ENCODE measurements around the gene UBE2V1.

UBE2V1 gene

DNA sequence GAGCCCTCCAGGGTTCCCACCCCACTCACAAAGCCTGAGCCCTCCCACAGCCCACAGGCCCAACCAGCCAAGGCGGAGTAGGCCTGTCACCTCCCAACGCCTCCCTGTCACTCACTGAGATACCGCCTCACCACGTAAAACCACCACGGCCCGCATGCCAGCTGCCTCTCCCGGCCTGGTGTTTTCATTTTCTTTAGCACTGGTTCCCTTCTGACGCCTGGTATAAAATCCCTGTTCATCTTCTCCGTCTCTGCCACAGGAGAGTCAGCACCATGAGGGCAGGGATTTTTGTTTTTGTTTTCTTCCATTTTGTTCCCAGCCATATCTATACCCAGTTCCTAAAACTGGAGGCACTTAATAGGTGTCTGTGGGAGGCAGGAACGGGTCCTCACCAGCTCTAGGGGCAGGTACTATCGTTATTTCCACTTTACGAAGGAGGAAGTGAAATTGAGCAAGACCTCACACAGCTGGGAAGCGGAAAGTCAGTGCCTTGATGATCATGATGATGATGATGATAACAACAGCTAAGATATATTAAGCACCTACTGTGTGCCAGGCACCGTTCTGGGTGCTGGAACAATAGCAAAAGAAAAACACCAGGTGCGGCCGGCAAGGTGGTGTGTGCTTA lies 71.6 kb downstream of the UBE2V1 start:
- DNase-seq, result peak; percentile 28

DNA sequence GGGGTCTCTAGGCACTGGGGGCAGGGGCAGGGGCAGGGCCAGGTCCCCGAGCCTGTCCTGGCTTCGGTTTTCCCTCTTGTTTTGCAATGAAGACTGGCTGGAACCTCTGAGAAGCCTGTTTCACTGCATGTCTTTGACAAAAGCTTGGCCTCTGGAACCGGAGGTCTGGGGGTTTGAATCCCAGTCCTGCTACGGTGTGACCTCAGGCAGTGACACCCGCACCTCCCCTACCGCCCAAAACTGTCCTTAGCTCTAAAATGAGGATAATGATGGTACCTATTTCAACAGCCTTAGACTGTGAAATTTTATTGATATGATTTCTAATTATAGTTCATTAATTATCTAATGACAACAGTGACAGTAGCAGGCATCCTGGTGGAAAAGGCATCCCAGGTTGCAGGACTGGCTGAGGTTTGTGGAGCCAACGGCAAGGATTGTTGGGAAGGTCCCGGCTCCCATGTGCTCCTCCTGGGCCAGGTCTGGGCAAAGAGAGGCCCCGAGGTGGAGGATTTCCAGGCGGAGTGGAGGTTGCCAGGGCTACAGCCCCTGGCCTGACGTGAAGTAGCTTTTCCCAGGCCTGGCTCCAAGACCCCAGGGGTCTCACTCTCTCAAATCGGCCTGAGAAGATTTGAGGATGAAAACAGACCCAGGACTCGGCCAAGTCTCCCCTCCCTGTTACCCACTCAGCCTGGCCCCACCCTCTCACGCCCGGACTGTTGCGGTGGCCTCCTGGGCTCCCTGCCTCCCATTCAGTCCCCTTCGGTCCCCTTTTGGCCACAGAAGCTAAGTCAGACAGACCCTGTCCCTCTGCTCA lies 72.3 kb downstream of the UBE2V1 start:
- no peak for DNase-seq

DNA sequence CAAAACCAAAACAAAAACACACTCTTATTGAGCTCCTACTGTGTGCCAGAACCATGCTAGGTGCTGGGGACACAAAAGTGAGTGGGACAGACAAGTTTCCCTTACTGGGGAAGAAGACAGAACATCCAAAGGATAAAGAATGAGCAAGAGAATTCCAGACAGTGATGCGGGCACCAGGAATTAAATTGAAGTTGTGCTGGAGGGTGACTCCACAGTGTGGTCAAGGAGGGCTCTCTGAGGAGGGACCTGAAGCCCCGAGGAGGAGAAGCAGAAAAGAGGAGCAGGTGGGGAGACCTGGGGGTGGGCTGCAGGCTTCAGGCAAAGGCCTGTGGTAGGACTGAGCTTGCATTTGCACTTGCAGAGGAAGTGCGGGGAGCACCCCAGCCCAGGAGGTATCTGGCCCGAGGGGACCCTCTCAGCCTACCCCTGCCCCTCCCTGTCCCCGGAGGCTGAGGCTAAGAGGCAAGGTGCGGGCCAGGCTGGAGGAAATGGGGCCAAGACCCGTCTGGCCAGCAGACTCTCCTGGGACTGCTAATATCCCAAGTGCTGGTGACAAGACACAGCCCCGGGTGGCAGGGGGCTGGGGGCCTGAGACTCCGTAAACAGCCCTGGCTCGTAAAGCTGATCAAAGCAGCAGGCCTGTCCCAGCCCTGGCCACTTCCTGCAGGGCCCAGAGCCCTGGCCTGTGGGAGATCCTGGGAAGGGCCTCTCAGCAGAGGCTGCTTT lies 73.1 kb downstream of the UBE2V1 start:
- peak; percentile 30 for DNase-seq

DNA sequence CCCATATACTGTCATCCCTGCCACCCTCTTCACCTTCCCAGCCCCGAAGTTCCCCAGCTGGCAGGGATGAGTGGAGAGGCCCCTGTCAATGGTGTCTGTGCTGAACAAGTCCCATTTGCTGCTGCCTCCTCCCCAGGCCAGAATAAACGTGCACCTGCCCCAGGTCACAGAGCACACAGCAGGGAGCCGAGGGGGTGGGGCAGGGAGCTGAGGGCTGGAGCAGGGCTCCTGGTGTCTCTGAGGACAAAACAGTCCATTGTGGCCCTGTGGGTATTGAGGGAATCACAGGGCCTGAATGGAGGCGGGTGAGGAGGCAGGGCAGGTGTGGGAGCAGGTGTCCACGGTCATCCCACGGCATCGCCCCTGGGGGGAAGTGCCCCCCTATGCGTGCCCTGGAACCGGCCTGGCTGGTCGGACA lies 74.4 kb downstream of the UBE2V1 start:
- DNase-seq, result no peak

DNA sequence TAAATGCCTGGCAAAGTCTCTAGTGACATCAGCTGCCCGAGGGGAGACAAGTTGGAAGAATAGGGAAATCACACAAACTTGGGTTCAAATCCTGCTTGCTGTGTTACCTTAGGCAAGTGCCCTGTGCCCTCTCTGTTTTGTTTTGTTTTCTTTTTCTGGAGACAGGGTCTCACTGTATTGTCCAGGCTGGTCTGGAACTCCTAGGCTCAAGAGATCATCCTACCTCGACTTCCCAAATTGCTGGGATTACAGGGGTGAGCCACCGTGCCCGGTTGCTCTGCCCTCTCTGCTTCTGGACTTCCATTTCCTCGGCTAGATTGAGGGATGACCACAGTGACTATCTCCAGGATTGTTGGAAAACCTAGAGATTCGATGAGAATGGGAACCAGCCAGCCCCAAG lies 74.8 kb downstream of the UBE2V1 start:
- DNase-seq, result no peak

DNA sequence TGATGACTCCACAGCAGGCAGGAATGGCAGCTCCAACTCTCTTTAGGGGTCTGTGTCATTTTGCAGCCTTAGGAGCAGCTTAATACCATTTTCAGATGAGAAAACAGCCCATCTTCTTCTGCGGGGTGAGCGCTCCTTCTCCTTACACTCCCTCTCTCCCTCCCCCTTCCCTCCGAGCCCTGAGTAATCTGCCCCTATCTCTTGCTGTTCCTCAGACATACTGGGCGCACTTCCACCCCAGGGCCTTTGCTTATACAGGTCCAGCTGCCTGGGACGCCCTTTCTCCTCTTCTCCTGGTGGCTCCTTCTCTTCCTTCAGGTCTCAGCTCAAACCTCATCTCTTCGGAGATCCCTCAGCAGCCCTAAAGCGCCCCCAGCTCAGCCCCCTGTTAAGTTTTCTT lies 75.4 kb downstream of the UBE2V1 start:
- no peak for DNase-seq

DNA sequence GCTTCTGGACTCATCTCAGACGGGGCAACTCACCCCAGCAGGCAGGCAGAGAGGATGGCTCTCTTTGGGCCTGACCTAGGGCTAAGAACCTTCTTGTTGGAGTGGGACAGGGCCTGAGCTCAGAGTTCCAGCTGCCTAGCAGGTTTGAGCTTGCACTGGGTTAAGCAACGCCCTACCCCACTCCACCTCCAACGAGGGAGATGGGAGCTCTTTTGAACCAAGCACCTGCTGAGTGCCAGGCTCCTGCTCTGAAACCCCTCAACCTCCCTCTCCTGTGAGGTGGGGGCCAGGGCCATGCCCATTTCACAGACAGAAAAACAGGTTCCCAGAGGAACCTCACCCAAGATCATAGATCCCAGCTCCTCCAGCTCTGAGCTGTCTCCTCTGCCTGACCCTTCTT lies 75.8 kb downstream of the UBE2V1 start:
- DNase-seq, result no peak

DNA sequence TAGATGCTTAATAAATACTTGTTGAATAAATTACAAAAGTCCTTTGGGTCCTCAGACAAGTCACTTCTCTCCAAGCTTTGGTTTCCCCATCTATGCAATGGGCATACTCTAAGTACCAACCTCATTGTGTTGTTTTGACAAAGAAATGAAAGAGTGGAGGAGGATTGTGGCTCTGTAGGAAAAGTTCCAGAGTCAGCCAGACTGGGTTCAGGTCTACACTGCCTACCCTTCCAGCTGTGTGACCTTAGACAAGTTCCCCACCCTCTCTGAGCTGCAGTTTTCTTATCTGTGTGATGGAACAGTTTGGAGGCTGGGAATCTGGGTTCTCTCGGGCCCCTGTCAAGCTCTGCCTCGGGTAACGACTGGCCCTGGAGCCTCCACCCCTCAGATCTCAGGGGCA lies 76.2 kb downstream of the UBE2V1 start:
- no peak for DNase-seq

DNA sequence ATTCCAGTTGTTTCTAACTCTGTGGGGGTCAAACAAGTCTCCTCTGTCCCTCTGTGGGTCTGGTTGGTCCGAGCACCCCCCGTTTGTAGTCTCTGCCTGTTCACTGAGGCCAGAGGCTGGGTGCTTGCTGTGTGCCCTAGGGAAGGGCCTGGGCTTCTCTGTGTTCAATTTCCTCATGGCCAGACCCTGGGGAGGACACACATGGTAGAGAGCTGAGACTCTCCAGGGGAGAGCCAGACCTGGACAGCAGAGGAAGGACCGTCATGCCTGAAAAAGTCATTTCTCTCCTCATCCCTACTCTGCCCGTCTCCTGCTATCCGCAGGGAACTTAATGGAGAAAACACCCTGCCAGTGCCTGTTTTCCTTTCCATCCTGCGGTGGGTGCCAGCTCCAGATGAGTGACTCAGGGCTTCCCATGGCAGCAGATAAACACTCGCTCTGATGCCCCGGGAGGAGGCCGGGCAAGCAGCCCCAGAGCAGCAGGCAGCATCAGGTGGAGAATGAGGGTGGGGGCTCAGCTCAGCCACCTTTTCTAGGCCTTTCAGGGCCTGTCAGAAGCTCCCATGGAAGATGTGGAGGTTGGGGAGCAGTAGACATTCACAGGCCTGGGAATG lies 78.3 kb downstream of the UBE2V1 start:
- DNase-seq, result no peak

DNA sequence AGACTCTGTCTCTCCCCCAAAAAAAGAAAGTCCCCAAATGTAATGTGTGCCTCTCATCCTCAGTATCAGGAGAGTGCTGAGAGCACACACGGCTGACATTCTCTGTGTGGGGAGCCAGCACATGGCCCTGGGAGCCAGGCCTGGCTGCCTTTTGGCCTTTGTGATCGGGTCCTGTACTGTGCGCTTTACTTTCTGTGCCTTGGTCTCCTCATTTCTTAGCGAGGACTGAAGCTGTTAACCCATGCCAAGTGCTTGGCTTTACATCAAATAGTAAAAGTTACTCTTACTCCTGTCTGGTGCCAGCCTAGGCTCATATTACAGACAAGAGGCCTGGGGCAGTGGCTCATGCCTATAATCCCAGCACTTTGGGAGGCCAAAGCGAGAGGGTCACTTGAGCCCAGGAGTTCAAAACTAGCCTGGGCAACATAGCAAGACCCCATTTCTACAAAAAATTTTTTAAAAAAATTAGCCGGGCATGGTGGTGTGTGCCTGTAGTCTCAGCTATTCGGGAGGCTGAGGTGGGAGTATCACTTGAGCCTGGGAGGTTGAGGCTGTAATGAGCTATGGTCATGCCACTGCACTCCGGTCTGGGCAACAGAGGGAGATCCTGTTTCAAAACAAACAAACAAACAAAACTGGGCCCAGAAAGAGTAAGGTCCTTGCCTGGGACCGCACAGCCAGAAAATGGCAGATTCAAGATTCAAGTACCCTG lies 79.8 kb downstream of the UBE2V1 start:
- DNase-seq, result no peak
